SJSA1 (cell line): Measurements from ENCODE around the gene MTUS2. TPM values are rescaled to one million over a fixed set of nuclear protein-coding genes. Genes with fewer than 3 reads are reported as not detected.

ENCODE experiments used
- DNase-seq, 2 experiments: peaks; one replicate each; pipeline ENCODE4 v3.0.0-alpha.2; 2015 to 2020; ENCODE audit warnings: low spot score in 2 of 2, low read depth in 1 of 2
- H3K27ac ChIP-seq: fragments of 250-450 bp; sonication (Bioruptor Pico); 2 replicates; pipeline ENCODE4 v1.5.1; 2020; ENCODE audit warnings: mild to moderate bottlenecking, moderate library complexity
- H3K27me3 ChIP-seq: fragments of 250-450 bp; sonication (Bioruptor Pico); replicated peaks from 2 replicates; pipeline ENCODE4 v1.5.1; 2020; ENCODE audit warnings: mild to moderate bottlenecking, moderate library complexity
- H3K36me3 ChIP-seq: fragments of 250-450 bp; sonication (Bioruptor Pico); 2 replicates; pipeline ENCODE4 v1.5.1; 2020; ENCODE audit warnings: mild to moderate bottlenecking
- H3K4me1 ChIP-seq: fragments of 250-450 bp; sonication (Bioruptor Pico); replicated peaks from 2 replicates; pipeline ENCODE4 v1.6.1; 2021; ENCODE audit warnings: mild to moderate bottlenecking
- H3K4me3 ChIP-seq: fragments of 250-450 bp; sonication (Bioruptor Pico); 2 replicates; pipeline ENCODE4 v1.5.1; 2020; ENCODE audit warnings: mild to moderate bottlenecking
- H3K9me3 ChIP-seq: fragments of 250-450 bp; sonication (Bioruptor Pico); replicated peaks from 2 replicates; pipeline ENCODE4 v1.5.1; 2020; ENCODE audit warnings: mild to moderate bottlenecking
- total RNA-seq: library from RNA; depleted of rRNA; stranded (reverse); fragments of >200 nt; shearing (Covaris generic); gene quantifications from 2 replicates; pipeline ENCODE4 v1.2.3, GENCODE V29; 2014

Gene MTUS2
- total RNA-seq, 1 experiment from 2014 or later: not detected

DNA sequence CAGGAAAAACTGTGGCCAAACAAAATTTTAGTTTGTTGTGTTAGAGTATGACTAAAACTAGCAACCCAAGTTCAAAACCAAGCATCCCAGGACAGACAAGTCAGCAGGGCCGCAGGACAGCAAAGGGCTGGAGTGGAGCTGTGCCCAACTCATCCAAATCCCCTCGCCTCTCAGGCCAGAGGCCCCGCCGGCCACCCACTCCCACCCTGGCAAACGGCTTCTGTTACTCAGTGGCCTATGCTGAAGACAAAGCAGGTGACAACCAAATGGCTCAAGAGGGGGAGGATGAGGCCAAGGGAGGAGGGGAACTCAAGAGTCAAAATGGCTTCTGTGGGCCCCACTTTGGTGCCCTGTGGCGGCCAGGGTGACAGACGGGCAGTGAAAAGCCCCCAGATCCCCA, 705.6 kb downstream of the MTUS2 start:
- Histone ChIP-seq H3K27ac (no peak overlapping the region), H3K4me1 (peaks cover 29% of the 10 kb centered on the region), H3K36me3 (peaks cover 94% of the 10 kb centered on the region), H3K27me3 (no peaks in the 10 kb centered on the region), H3K9me3 (no peaks in the 10 kb centered on the region), H3K4me3 (no peak overlapping the region)
- DNase-seq: no peak

GRCh38 chr13:29526741-29527140, 706.6 kb downstream of the MTUS2 start:
- Histone ChIP-seq H3K4me1 (peaks cover 19% of the 10 kb centered on the region), H3K27ac (no peak overlapping the region), H3K4me3 (no peak overlapping the region), H3K9me3 (no peaks in the 10 kb centered on the region), H3K27me3 (no peaks in the 10 kb centered on the region), H3K36me3 (peaks cover 96% of the 10 kb centered on the region)
- no peak for DNase-seq

DNA sequence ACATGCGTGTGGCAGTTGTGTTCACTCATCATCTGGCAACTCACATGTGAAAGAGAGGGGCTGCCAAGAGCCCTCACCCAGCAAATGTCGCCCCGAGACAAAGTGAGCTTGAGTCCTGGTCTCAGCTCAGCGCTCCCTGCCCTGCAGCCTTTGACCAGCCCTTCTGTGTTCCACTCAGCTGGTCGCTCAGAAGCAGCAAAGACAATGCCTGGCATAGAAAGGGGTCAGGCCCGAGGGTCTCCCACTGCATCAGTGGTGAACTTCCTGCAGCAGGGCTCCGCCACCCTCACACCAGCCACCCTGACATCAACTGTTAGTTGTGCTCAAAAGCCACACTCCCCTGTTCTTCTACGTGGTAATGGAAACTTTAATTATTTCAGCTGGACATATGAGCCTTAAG, 707.4 kb downstream of the MTUS2 start:
- Histone ChIP-seq H3K4me1 (peaks cover 11% of the 10 kb centered on the region), H3K9me3 (no peaks in the 10 kb centered on the region), H3K27me3 (no peaks in the 10 kb centered on the region), H3K36me3 (peaks cover 99% of the 10 kb centered on the region), H3K4me3 (no peak overlapping the region), H3K27ac (no peak overlapping the region)
- DNase-seq: no peak

GRCh38 chr13:29527916-29528315, 707.8 kb downstream of the MTUS2 start:
- Histone ChIP-seq H3K4me3 (no peak overlapping the region), H3K4me1 (peaks cover 7% of the 10 kb centered on the region), H3K36me3 (peaks cover 99% of the 10 kb centered on the region), H3K27ac (no peak overlapping the region), H3K27me3 (no peaks in the 10 kb centered on the region), H3K9me3 (no peaks in the 10 kb centered on the region)
- no peak for DNase-seq

DNA sequence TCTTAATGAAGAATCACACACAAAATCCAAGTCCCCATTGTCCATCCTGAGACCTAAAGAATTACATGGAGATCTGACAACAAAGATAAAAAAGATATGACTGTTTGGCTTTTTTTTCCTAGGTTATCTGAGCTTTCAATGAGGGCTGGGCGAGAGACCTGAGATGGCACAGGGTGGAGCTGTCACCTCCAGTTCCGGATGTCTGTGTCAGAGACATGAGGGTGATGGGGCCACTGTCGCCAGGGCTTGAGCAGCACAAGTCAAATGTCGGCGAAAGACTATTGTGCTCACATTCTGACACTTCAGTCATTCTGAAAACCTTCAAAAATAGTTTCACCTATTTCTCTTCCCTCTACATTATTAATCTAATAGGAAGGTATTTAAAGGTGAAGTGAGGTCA, 709.6 kb downstream of the MTUS2 start:
- Histone ChIP-seq H3K27ac (no peak overlapping the region), H3K4me1 (no peaks in the 10 kb centered on the region), H3K36me3 (peaks cover 99% of the 10 kb centered on the region), H3K4me3 (no peak overlapping the region), H3K9me3 (no peaks in the 10 kb centered on the region), H3K27me3 (no peaks in the 10 kb centered on the region)
- no peak for DNase-seq

- no peak for DNase-seq
- Histone ChIP-seq H3K36me3 (peaks cover 99% of the 10 kb centered on the region), H3K9me3 (no peaks in the 10 kb centered on the region), H3K27ac (no peak overlapping the region), H3K4me1 (no peaks in the 10 kb centered on the region), H3K4me3 (no peak overlapping the region), H3K27me3 (no peaks in the 10 kb centered on the region)
Measured at GRCh38 chr13:29530901-29531300, 710.8 kb downstream of the MTUS2 start.

GRCh38 chr13:29532116-29532515, 712.0 kb downstream of the MTUS2 start:
- Histone ChIP-seq H3K9me3 (no peaks in the 10 kb centered on the region), H3K27me3 (no peaks in the 10 kb centered on the region), H3K36me3 (peaks cover 98% of the 10 kb centered on the region), H3K27ac (no peak overlapping the region), H3K4me3 (no peak overlapping the region), H3K4me1 (no peaks in the 10 kb centered on the region)
- no peak for DNase-seq

DNA sequence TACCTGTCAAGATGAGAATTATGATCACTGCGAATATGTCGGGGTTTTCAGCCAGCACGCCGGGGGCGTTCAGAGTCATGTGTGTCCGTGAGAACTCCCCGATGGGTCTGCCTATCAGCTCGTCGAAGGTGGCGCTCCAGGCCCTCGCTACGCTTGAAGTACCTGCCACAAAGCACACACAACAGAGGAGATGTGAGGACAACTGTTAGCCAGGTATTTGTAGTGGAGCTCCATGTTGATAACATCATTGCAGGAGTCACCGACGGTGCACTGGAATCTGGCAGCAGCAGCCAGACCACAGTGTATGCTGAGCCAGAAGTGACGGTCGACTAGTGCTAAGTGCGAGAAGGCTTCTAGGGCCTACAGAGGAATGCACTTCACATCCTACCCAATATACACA, 712.7 kb downstream of the MTUS2 start:
- Histone ChIP-seq H3K9me3 (no peaks in the 10 kb centered on the region), H3K36me3 (peaks cover 96% of the 10 kb centered on the region), H3K27me3 (no peaks in the 10 kb centered on the region), H3K27ac (no peak overlapping the region), H3K4me1 (no peaks in the 10 kb centered on the region), H3K4me3 (no peak overlapping the region)
- DNase-seq: no peak

GRCh38 chr13:29534083-29534482, 713.9 kb downstream of the MTUS2 start:
- Histone ChIP-seq H3K27me3 (no peaks in the 10 kb centered on the region), H3K4me1 (no peaks in the 10 kb centered on the region), H3K36me3 (peaks cover 91% of the 10 kb centered on the region), H3K9me3 (no peaks in the 10 kb centered on the region), H3K4me3 (no peak overlapping the region), H3K27ac (no peak overlapping the region)
- DNase-seq: no peak

DNA sequence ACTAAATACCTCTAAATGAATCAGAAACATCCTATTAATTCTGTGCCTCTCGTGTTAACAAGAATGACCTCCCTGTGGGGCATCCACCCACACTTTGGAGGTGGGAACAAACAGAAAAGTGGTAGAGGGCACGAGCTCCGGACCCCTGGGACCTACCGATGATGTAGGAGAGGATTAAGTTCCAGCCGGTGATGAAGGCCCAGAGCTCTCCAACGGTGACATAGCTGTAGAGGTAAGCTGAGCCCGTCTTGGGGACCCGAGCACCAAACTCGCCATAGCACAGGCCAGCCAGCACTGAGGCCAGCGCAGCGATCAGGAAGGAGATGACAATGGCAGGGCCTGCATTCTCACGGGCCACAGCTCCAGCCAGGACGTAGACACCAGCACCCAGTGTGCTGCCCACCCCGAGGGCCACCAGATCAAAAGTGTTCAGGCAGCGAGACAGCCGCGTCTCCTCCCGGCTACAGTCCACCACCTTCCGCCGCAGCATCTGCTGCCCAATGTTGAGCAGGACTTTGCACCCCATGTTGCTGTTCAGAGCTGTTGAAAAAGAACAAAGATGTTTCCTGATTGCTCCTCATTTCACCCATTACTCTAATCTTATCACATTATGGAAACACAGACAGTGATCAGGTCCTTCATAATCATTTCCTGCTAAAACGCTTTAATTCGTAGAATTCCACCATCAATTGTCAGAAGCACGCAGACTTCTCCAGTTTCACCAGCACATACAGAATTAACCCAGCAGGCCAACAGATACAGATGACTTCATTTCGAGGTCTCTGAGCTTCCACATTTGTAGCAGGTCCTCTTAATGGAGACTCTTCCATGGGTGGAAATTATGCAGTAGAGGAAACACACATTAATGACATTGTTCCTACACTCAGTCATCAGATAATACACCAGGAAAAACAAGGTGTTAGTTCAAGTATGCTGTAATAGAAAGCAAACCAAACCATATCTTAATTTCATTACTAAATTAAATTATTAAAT, 715.8 kb downstream of the MTUS2 start:
- Histone ChIP-seq H3K9me3 (no peaks in the 10 kb centered on the region), H3K4me1 (no peaks in the 10 kb centered on the region), H3K36me3 (peaks cover 88% of the 10 kb centered on the region), H3K27me3 (no peaks in the 10 kb centered on the region), H3K27ac (no peak overlapping the region), H3K4me3 (no peak overlapping the region)
- DNase-seq: no peak

DNA sequence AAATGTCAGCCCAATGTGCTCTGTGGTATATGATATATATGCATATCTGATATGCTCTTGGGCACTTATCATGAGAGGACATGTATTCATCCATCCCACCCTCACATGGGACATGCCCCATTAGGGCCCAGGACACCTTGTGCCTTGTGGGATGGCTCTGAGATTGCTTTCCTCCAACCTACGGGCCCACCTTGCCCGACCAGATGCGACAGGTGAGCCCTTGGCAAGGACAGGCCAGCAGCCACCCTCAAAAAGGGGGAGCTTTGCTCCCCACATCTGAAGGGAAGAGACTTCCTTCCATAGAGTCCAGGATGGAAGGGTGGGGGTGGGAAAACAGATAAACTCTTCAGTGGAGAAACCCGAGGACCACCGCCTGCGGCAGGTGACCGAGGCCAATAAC, 716.7 kb downstream of the MTUS2 start:
- Histone ChIP-seq H3K9me3 (no peaks in the 10 kb centered on the region), H3K27ac (no peak overlapping the region), H3K27me3 (no peaks in the 10 kb centered on the region), H3K36me3 (peaks cover 87% of the 10 kb centered on the region), H3K4me1 (no peaks in the 10 kb centered on the region), H3K4me3 (no peak overlapping the region)
- no peak for DNase-seq

DNA sequence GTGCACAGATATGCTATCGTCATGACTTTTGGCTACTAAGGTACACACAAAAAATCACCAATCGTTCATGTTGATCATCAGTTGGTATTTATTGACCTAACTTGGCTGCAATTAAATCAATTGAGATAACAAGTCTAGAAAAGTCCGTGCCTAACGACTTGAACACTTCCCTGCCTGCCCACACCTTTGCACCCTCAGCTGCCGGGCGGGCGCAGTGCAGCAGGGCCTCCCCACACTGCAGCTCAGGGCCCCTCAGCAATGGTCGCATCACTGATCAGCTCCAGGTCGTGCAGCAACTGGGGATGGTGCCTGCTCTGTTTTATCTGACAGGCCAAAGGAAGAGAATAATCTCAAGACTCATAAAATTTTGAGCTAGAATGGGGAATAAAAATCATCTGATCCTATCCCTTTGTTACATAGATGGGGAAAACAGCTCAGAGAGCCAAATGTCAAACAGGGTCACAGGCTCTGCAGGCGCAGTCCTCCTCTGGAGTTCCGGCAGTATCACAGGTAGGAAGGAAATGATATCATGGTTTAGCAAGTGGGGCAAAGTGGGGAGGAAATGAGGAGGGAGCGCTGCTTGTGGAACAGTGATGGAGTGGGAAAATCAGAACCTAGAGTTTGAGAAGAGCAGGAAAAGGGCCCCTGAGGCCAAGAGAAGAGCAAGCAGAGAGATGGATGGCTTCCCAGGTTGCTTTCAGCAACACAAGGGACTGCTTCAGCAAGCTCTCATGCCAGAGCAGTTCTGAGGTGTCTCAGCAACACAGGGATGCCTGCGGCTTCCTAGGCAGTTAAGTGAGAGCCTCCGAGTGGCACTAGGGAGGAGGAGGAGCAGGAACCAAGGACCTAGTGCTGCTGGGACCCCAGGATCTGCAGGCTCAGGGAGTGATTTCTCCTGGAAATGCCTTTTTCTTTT, 717.9 kb downstream of the MTUS2 start:
- H3K9me3 ChIP-seq: no peaks in the 10 kb centered on the region
- no peak overlapping the region for H3K4me3 ChIP-seq
- DNase-seq: no peak
- H3K36me3 ChIP-seq: peaks cover 77% of the 10 kb centered on the region
- H3K4me1 ChIP-seq: peaks cover 3% of the 10 kb centered on the region
- no peak overlapping the region for H3K27ac ChIP-seq
- H3K27me3 ChIP-seq: no peaks in the 10 kb centered on the region

DNA sequence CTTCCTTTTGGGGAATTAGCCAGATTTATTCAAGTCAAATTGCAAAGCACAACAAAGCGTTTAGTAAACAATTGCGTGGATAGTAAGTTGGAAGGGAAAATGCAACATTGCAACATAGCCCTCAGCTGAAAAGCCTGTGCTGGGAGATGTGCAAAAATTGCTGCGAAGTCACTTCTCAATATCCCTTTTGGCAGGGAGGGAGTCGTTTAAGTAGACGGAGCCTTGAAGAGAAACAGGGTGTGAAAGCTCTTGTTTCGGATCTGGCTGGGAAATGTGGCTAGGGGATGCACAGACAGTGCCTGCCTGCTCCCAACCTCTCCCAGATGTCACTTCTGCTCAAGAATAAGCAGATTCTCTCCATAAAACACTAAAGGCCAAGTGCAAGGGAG, 718.5 kb downstream of the MTUS2 start:
- no peak overlapping the region for H3K27ac ChIP-seq
- DNase-seq: no peak
- no peaks in the 10 kb centered on the region for H3K27me3 ChIP-seq
- no peaks in the 10 kb centered on the region for H3K9me3 ChIP-seq
- peaks cover 9% of the 10 kb centered on the region for H3K4me1 ChIP-seq
- peaks cover 72% of the 10 kb centered on the region for H3K36me3 ChIP-seq
- H3K4me3 ChIP-seq: no peak overlapping the region

DNA sequence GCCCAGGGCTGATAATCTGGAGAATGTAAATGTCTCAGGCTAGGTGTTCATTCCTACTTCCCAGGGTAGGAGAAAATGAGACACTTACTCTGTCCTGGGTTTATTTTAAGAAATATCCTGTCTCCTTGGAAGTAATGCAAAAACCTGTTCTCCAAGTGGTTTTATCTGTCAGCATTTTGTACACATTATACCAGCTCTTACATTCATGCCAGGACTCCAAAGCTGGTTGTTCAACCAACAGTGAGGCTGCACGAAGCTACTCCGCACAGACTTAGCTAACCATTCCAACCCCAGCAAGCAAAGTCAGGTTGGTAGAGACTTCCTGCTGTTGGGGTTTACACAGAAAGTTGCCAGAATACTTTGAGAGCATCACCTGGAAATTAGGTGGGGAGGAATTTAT, 719.7 kb downstream of the MTUS2 start:
- no peak for DNase-seq
- Histone ChIP-seq H3K27ac (no peak overlapping the region), H3K9me3 (no peaks in the 10 kb centered on the region), H3K36me3 (peaks cover 60% of the 10 kb centered on the region), H3K4me1 (peaks cover 21% of the 10 kb centered on the region), H3K4me3 (no peak overlapping the region), H3K27me3 (no peaks in the 10 kb centered on the region)
